ENCODE results near the gene NANOS1. TPM values are rescaled to one million over a fixed set of nuclear protein-coding genes. Genes with fewer than 3 reads are reported as not detected.

The NANOS1 gene
- polyA plus RNA-seq, 3 donors, result 0.04 TPM; not detected in 2

DNA sequence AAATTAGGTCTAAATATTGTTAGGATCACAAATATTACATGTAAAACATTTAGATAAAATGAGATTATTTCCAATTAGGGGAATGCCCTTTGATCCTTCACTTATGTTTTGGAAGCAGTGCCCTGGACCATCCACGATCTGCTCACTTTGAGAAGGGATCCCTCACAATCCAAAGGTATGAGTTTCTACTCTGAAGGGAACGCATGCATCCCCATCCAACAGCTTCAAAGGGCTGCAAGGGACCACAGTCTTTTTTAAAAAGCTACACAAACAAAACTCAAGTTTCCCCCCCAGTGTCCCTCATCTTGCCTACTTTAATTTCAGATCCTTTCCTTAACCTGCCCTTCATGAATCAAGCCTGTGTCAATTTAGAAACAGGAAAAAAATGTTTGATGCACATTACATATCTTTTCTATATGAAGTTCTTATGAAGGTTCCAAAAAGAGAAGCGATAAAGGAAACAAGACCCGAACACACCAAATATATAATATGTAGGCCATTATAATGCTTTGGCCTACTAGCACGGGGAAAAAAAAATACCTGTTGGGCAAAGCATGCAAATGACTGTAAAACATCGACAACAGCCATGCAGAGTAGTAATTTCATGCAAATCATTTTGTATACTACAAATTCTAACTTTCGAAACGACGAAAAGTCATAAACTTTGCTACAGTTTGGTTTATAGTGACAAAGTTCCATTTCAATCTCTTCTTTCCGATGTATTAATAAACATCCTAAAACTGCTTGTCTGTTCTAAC, 49.1 kb downstream of the NANOS1 start:
- H3K4me2 ChIP-seq (replicated peaks; ENCODE audit: extremely low read depth, low read length, poor library complexity, severe bottlenecking), result peak overlapping the region; percentile 85
- peaks cover 65% of the 10 kb centered on the region for H4K20me1 ChIP-seq (ENCODE audit: insufficient read depth, low read length)
- peaks cover 84% of the 10 kb centered on the region for H3K79me2 ChIP-seq (ENCODE audit: insufficient read depth, low read length)
- peaks cover 0 to 8% (median 0%) of the 10 kb centered on the region in 7 donors for H3K9me3 Mint-ChIP-seq
- no peaks in the 10 kb centered on the region for H3K9me3 ChIP-seq (replicated peaks in 1 of 2; ENCODE audit: control insufficient read depth in 1 of 2, insufficient read depth in 1 of 2, low read length in 2 of 2)
- TF ChIP-seq, protein P1, sequence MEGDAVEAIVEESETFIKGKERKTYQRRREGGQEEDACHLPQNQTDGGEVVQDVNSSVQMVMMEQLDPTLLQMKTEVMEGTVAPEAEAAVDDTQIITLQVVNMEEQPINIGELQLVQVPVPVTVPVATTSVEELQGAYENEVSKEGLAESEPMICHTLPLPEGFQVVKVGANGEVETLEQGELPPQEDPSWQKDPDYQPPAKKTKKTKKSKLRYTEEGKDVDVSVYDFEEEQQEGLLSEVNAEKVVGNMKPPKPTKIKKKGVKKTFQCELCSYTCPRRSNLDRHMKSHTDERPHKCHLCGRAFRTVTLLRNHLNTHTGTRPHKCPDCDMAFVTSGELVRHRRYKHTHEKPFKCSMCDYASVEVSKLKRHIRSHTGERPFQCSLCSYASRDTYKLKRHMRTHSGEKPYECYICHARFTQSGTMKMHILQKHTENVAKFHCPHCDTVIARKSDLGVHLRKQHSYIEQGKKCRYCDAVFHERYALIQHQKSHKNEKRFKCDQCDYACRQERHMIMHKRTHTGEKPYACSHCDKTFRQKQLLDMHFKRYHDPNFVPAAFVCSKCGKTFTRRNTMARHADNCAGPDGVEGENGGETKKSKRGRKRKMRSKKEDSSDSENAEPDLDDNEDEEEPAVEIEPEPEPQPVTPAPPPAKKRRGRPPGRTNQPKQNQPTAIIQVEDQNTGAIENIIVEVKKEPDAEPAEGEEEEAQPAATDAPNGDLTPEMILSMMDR (IDR thresholded peaks at IDR 0.05), result no peak
- H3K27ac Mint-ChIP-seq, result peak overlapping the region; percentile 24 to 100 (median 98)
- peaks cover 48 to 60% of the 10 kb centered on the region in 2 donors for H3K4me1 ChIP-seq (ENCODE audit: control insufficient read depth in 1 of 2, insufficient read depth in 2 of 2, low read length in 2 of 2)
- H3K27me3 Mint-ChIP-seq (ENCODE audit: low read depth in 3 of 3), result peaks cover 0 to 1% (median 0%) of the 10 kb centered on the region in 3 donors
- H3K4me3 ChIP-seq (replicated peaks in 1 of 3; ENCODE audit: low read depth in 2 of 3, low read length in 3 of 3), result peak overlapping the region; percentile 81 to 94 (median 83)
- H3K27me3 ChIP-seq (ENCODE audit: control insufficient read depth in 2 of 2, insufficient read depth in 2 of 2, low read length in 2 of 2), result no peaks in the 10 kb centered on the region
- H3K4me1 Mint-ChIP-seq, result peaks cover 46% of the 10 kb centered on the region
- peaks cover 4 to 7% of the 10 kb centered on the region in 2 donors for H3K36me3 Mint-ChIP-seq
- peak overlapping the region in 1 of 2 donors; percentile 99 for H3K27ac ChIP-seq (ENCODE audit: low read depth in 1 of 2, low read length in 2 of 2)
- peaks cover 2 to 7% of the 10 kb centered on the region in 2 donors for H3K36me3 ChIP-seq (replicated peaks in 1 of 2; ENCODE audit: control insufficient read depth in 1 of 2, insufficient read depth in 2 of 2, low read length in 2 of 2)
- H2AFZ ChIP-seq (ENCODE audit: insufficient read depth, low read depth, low read length, poor library complexity, severe bottlenecking), result no peak overlapping the region
- no peak for DNase-seq
- peak overlapping the region; percentile 92 to 98 for H3K4me3 Mint-ChIP-seq
- 15% methylated on average over 2 of the region's 10 CpGs for WGBS (ENCODE audit: insufficient coverage)
- H3K9ac ChIP-seq (ENCODE audit: insufficient read depth, low read length, poor library complexity, severe bottlenecking), result peak overlapping the region; percentile 100
- intact Hi-C loops (cut with micrococcal nuclease), result loop anchor here (5.0 kb wide), 2 partner anchors 34 to 54 kb away; no protein-coding TSS in a partner anchor

DNA sequence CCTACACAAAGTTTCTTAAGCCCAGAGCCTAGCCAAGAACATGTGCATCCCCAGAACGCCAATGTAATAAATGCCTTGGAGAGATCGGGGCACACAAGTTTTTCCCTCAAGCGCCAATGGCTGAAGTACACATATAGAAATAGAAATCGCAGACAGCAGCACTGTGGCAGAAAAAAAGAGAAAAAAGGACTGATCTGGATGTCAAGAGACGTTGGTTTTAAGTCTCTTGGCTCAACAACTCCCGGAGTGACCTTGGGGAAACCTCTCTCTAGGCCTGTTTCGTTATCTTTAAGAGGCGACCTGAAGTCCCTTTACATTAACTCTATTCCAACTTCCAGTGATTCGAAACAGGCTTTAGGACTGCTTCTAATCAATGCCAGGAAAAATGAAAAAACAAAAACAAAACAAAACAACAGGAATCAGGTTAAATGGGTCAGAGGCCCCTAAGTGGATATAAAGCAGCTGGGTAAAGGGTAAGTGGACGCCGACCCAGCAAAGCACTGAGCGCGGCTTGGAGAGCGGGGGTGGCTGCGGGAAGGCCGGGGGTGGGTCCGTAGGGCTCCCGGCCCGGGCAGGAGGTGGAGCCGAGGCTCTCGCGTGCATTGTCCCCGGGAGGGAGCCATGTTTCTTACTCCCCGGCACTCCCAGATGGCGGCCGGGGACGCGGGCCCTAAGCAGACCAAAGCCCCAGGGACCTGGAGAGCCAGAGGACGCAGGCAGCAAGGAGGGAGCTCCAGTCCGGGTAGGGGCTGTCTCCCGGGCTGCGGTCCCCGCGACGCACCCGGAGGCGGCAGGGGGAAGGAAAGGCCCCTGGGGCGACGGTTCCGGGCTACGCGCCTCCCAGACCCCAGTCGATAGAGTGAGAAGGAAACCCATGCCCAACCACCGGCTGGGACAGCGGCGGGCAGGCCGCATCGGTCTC, 50.3 kb downstream of the NANOS1 start:
- peaks cover 0 to 8% (median 0%) of the 10 kb centered on the region in 7 donors for H3K9me3 Mint-ChIP-seq
- Histone ChIP-seq H3K9ac (ENCODE audit: insufficient read depth, low read length, poor library complexity, severe bottlenecking) (peak overlapping the region; percentile 100), H3K27me3 (ENCODE audit: control insufficient read depth in 2 of 2, insufficient read depth in 2 of 2, low read length in 2 of 2) (no peaks in the 10 kb centered on the region), H3K36me3 (replicated peaks in 1 of 2; ENCODE audit: control insufficient read depth in 1 of 2, insufficient read depth in 2 of 2, low read length in 2 of 2) (no peaks in the 10 kb centered on the region), H3K79me2 (ENCODE audit: insufficient read depth, low read length) (peaks cover 72% of the 10 kb centered on the region), H2AFZ (ENCODE audit: insufficient read depth, low read depth, low read length, poor library complexity, severe bottlenecking) (peak overlapping the region; percentile 80), H3K4me3 (replicated peaks in 1 of 3; ENCODE audit: low read depth in 2 of 3, low read length in 3 of 3) (peak overlapping the region; percentile 81 to 94 (median 83)), H4K20me1 (ENCODE audit: insufficient read depth, low read length) (peaks cover 53% of the 10 kb centered on the region), H3K4me2 (replicated peaks; ENCODE audit: extremely low read depth, low read length, poor library complexity, severe bottlenecking) (peak overlapping the region; percentile 85), H3K4me1 (ENCODE audit: control insufficient read depth in 1 of 2, insufficient read depth in 2 of 2, low read length in 2 of 2) (peaks cover 49 to 65% of the 10 kb centered on the region in 2 donors), H3K9me3 (replicated peaks in 1 of 2; ENCODE audit: control insufficient read depth in 1 of 2, insufficient read depth in 1 of 2, low read length in 2 of 2) (no peaks in the 10 kb centered on the region), H3K27ac (ENCODE audit: low read depth in 1 of 2, low read length in 2 of 2) (peak overlapping the region; percentile 90 to 99)
- peaks cover 0 to 5% of the 10 kb centered on the region in 2 donors for H3K36me3 Mint-ChIP-seq
- H3K27ac Mint-ChIP-seq, result peak overlapping the region; percentile 97 to 100 (median 98)
- intact Hi-C loops (cut with micrococcal nuclease), result loop anchor here (5.0 to 10.0 kb wide), 6 partner anchors 32 to 517 kb away; partner anchors contain the start of genes PRDX3 (in 1 of the 2) and TIAL1 (in 1 of the 2)
- peak overlapping the region; percentile 92 to 98 for H3K4me3 Mint-ChIP-seq
- TF ChIP-seq, protein P1 (IDR thresholded peaks at IDR 0.05), result no peak
- H3K4me1 Mint-ChIP-seq, result peaks cover 51% of the 10 kb centered on the region
- DNase-seq, result peak; percentile 51 to 70 (median 52)
- H3K27me3 Mint-ChIP-seq (ENCODE audit: low read depth in 3 of 3), result peaks cover 0 to 1% (median 0%) of the 10 kb centered on the region in 3 donors
- WGBS (ENCODE audit: insufficient coverage), result under 1% methylated on average over 44 of the region's 48 CpGs
